Effector memory CD8-positive, alpha-beta T cell (primary cell): Measurements from ENCODE around the gene OSTF1.

Source experiments
- ATAC-seq: fragments of 150-1000 bp; cut with Tn5 transposase; replicated peaks from 2 replicates; pipeline ENCODE4 v1.10.0; 2021; ENCODE audit warnings: mild to moderate bottlenecking, moderate library complexity
- DNase-seq, 3 experiments: peaks; one replicate each; pipeline ENCODE4 v3.0.0; 2021
- H3K27ac Mint-ChIP-seq, 2 donors: one replicate each; pipeline ENCODE4 v1.8.0; 2022; ENCODE audit warnings: mild to moderate bottlenecking in 2 of 2, mixed read lengths in 2 of 2, moderate library complexity in 2 of 2
- H3K27me3 Mint-ChIP-seq, 2 donors: one replicate each; pipeline ENCODE4 v1.8.0; 2022; ENCODE audit warnings: mixed read lengths in 2 of 2
- H3K36me3 Mint-ChIP-seq: one replicate; pipeline ENCODE4 v1.8.0; 2022; ENCODE audit warnings: mild to moderate bottlenecking, moderate library complexity, mixed read lengths; ENCODE audit not compliant: insufficient read depth
- H3K4me1 Mint-ChIP-seq, 2 donors: one replicate each; pipeline ENCODE4 v1.8.0; 2022; ENCODE audit warnings: low read depth in 2 of 2, mixed read lengths in 2 of 2
- H3K4me3 Mint-ChIP-seq, 2 donors: one replicate each; pipeline ENCODE4 v1.8.0; 2022; ENCODE audit warnings: mild to moderate bottlenecking in 2 of 2, mixed read lengths in 2 of 2, moderate library complexity in 2 of 2
- H3K9me3 Mint-ChIP-seq, 2 donors: one replicate each; pipeline ENCODE4 v1.8.0; 2022; ENCODE audit warnings: mixed read lengths in 2 of 2

The OSTF1 gene

DNA sequence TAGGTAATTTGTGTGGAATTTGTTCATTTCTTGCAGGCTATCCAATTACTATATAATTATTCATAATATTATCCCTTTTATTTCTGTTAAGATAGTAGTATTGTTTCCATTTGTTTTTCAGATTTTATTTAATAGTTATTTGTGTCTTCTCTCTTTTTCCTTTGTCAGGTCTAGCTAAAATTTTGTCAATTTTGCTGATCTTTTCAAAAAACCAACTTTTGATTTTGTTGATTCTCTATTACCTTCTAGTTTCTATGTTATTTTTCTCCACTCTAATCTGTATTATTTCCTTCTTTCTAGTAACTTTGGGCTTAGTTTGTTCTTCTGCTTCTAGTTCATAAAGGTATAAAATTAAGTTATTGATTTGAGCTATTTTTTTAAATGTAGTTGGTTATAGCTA is 76.3 kb downstream of the OSTF1 start:
- peaks cover 21% of the 10 kb centered on the region for H3K36me3 Mint-ChIP-seq
- ATAC-seq, result no peak

GRCh38 chr9:75167281-75167680 is 79.0 kb downstream of the OSTF1 start:
- ATAC-seq (no peak), DNase-seq (no peak)
- H3K27me3 Mint-ChIP-seq, result no peaks in the 10 kb centered on the region
- peaks cover 35% of the 10 kb centered on the region for H3K36me3 Mint-ChIP-seq
- H3K9me3 Mint-ChIP-seq, result no peaks in the 10 kb centered on the region
- H3K4me3 Mint-ChIP-seq, result peak overlapping the region in 1 of 2 donors; percentile 9
- peaks cover 13 to 20% of the 10 kb centered on the region in 2 donors for H3K4me1 Mint-ChIP-seq
- H3K27ac Mint-ChIP-seq, result peak overlapping the region; percentile 39 to 55

More for the DNA sequence above, 76.3 kb downstream of the OSTF1 start:
- Mint-ChIP-seq H3K4me3 (no peak overlapping the region), H3K27me3 (no peaks in the 10 kb centered on the region), H3K27ac (no peak overlapping the region), H3K4me1 (peaks cover 13 to 25% of the 10 kb centered on the region in 2 donors), H3K9me3 (no peaks in the 10 kb centered on the region)
- DNase-seq, result no peak

DNA sequence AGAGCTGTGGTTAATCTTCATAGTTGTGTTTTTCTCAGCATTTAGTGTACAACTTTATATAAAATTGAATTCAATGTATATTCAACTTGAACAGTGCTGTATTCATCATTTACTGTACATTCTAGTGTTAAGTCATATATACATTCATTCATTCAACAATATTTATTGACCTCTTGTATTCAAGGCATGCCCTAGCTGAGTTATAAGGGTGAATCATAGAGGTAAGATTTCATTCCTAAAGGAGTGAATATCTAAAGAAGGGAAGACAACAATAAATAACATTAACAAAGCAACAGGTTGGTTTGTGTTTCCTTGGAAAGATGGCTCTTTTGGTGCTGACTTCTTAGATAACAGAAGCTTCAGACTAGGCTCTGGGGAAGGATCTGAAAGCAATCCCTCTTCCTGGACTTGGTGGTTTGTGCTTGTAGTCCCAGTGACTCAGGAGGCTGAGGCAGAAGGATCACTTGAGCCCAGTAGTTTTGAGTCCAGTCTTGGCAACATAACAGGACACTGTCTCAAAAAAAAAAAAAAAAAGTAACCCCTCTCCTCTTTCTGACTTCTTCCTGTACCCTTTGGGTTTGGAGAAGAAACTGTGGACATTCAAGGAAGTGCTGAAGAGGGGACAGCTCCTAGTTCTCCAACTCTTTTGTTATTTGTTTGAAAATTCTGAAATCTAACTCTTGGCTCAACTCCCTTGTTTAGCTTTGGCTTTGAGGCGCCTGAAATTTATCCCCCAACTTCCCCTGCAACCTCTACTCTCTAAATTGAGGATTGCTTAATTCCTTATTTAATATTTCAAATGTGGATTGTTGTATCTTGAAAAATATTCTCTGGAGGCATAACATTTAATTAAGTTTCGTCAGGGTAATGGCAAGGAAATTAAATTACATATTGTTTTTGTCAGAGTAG is 80.2 kb downstream of the OSTF1 start:
- H3K4me1 Mint-ChIP-seq, result peaks cover 18 to 20% of the 10 kb centered on the region in 2 donors
- peak overlapping the region in 1 of 2 donors; percentile 39 for H3K27ac Mint-ChIP-seq
- no peak for ATAC-seq
- H3K4me3 Mint-ChIP-seq, result no peak overlapping the region
- peaks cover 35% of the 10 kb centered on the region for H3K36me3 Mint-ChIP-seq
- H3K27me3 Mint-ChIP-seq, result no peaks in the 10 kb centered on the region
- H3K9me3 Mint-ChIP-seq, result no peaks in the 10 kb centered on the region
- DNase-seq, result no peak

DNA sequence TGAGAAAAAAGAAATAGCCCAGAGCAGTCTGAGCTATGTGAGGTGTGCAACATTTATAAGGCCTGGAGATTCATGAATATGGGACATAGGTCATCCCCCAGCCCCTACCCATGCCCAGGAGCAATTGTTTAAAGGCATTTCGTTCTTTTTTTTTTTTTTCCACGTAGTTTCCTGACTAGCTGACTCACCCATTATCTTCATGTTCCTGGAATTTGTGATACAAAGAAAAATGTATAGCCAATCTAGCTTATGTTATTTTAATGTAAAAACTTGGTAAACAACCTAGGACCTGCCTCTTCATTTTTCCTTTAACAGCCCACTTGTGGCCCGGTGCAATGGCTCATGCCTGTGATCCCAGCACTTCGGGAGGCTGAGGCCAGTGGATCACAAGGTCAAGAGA is 81.3 kb downstream of the OSTF1 start:
- no peak overlapping the region for H3K4me3 Mint-ChIP-seq
- H3K36me3 Mint-ChIP-seq, result peaks cover 35% of the 10 kb centered on the region
- no peak for ATAC-seq
- no peaks in the 10 kb centered on the region for H3K27me3 Mint-ChIP-seq
- peaks cover 18 to 20% of the 10 kb centered on the region in 2 donors for H3K4me1 Mint-ChIP-seq
- no peak for DNase-seq
- no peak overlapping the region for H3K27ac Mint-ChIP-seq
- H3K9me3 Mint-ChIP-seq, result no peaks in the 10 kb centered on the region

DNA sequence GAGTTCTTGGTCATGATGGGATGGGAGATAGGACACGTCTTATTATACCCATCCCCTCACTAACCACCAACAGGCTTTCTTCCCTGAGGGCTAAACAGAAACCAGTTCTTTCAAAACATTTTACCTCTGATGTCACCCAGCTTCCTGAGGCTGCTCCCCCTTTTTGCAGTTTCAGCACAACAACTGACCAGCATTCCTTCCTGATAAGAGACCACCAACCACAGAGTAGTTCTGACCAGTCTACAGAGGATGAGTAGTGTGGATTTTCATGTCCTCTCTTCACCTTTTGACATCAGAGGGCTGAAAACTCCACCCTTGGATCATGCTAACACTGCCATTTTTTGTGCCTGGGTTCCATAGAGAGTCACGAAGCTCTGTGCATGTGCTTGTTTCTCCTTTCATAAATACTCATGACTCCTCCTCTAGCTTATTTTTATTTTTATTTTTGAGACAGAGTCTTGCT is 82.6 kb downstream of the OSTF1 start:
- no peak overlapping the region for H3K4me3 Mint-ChIP-seq
- H3K27ac Mint-ChIP-seq, result peak overlapping the region in 1 of 2 donors; percentile 54
- no peaks in the 10 kb centered on the region for H3K9me3 Mint-ChIP-seq
- no peak for ATAC-seq
- H3K36me3 Mint-ChIP-seq, result peaks cover 29% of the 10 kb centered on the region
- DNase-seq, result no peak
- H3K27me3 Mint-ChIP-seq, result no peaks in the 10 kb centered on the region
- peaks cover 18 to 20% of the 10 kb centered on the region in 2 donors for H3K4me1 Mint-ChIP-seq

DNA sequence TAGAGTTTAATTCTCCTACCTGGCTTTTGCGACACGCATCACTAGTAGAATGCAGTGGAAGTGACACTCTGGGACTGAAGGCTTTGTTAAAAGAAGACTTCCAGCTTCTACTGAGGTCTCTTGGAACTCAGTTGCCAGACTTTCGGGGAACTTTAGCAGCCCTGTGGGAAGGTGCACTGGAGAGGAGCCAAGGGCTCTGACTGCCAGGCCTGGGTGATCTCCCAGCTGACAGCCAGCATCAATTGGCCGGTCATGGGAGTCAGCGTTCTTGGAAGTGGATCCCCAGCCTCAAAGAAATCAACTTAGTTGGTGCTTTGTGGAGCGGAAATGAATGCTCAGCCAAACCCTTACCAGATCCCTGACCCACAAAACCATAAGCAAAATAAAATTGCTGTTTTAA is 87.1 kb downstream of the OSTF1 start:
- no peaks in the 10 kb centered on the region for H3K9me3 Mint-ChIP-seq

DNA sequence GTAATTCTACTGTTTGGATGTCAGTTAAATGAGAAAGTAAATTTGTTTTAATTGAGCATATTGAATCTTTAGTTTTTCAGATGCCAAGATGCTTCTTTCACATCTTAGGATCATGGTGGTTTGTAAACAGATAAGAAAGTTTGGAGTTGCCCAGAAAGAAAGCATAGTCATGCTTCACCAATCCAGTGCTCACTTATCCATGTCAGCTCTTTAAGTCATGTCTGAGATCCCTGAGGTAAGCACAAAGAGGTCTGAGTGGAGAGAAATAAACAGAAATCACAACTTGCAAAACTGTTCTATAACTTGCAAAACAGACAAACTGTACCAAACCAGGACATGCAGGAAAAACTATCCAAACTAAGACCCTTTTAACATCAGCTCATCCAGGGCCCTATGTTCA is 87.7 kb downstream of the OSTF1 start:
- Mint-ChIP-seq H3K4me1 (peaks cover 4 to 7% of the 10 kb centered on the region in 2 donors), H3K27ac (peak overlapping the region; percentile 9 to 55), H3K4me3 (no peak overlapping the region), H3K9me3 (no peaks in the 10 kb centered on the region), H3K36me3 (peaks cover 9% of the 10 kb centered on the region), H3K27me3 (no peaks in the 10 kb centered on the region)
- no peak for DNase-seq
- no peak for ATAC-seq

More for the DNA sequence above, 87.1 kb downstream of the OSTF1 start:
- ATAC-seq (no peak), DNase-seq (no peak)
- Mint-ChIP-seq H3K4me3 (no peak overlapping the region), H3K27me3 (no peaks in the 10 kb centered on the region), H3K36me3 (peaks cover 11% of the 10 kb centered on the region), H3K27ac (peak overlapping the region; percentile 9 to 55), H3K4me1 (peaks cover 4 to 7% of the 10 kb centered on the region in 2 donors)

DNA sequence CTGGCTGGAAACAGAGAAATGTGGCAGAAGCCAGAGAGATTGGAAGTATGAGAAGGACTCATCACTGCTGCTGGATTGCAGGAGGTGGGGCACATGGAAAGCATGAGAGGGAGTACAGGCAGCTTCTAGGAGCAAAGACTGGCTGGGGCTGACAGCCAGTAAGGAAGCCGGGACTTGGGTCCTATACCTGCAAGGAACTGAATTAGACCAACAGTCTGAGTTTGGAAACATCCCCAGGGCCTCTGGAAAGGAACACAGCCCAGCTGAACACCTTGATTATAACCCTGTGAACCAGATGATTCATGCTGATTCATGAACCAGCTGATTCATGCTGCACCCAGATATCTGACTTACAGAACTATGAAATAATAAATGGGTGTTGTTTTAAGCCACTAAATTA is 93.4 kb downstream of the OSTF1 start:
- DNase-seq, result no peak
- Mint-ChIP-seq H3K4me3 (no peak overlapping the region), H3K36me3 (no peaks in the 10 kb centered on the region), H3K27ac (no peak overlapping the region), H3K9me3 (no peaks in the 10 kb centered on the region), H3K4me1 (peaks cover 5 to 10% of the 10 kb centered on the region in 2 donors), H3K27me3 (no peaks in the 10 kb centered on the region)
- no peak for ATAC-seq

DNA sequence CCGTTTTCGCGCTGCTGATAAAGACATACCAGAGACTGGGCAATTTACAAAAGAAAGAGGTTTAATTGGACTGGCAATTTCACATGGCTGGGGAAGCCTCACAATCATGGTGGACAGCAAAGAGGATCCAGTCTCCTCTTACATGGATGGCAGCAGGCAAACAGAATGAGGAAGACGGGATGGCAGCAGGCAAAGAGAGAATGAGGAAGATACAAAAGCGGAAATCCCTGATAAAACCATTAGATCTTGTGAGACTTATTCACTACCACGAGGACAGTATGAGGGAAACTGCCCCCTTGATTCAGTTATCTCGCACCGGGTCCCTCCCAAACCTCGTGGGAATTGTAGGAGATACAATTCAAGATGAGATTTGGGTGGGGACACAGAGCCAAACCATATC is 95.0 kb downstream of the OSTF1 start:
- Mint-ChIP-seq H3K27ac (no peak overlapping the region), H3K36me3 (no peaks in the 10 kb centered on the region), H3K27me3 (no peaks in the 10 kb centered on the region), H3K4me3 (no peak overlapping the region), H3K4me1 (peaks cover 9 to 18% of the 10 kb centered on the region in 2 donors), H3K9me3 (no peaks in the 10 kb centered on the region)
- DNase-seq, result no peak
- ATAC-seq, result no peak

DNA sequence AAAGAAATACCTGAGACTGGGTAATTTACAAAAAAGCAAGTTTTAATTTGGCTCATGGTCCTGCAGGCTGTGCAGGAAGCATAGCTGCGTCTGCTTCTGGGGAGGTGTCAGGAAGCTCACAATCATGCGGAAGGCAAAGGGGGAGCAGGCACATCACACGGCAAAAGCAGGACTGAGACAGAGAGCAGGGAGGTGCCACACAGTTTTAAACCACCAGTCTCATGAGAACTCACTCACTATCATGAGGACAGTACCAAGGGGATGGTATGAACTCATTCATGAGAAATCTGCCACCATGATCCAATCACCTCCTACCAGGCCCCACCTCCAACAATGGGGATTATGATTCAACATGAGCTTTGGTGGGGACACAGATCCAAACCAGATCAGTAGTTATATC is 96.2 kb downstream of the OSTF1 start:
- no peak for ATAC-seq
- H3K4me3 Mint-ChIP-seq, result no peak overlapping the region
- H3K27ac Mint-ChIP-seq, result peak overlapping the region; percentile 17 to 67
- H3K27me3 Mint-ChIP-seq, result no peaks in the 10 kb centered on the region
- no peaks in the 10 kb centered on the region for H3K9me3 Mint-ChIP-seq
- no peak for DNase-seq
- H3K36me3 Mint-ChIP-seq, result no peaks in the 10 kb centered on the region
- peaks cover 9 to 18% of the 10 kb centered on the region in 2 donors for H3K4me1 Mint-ChIP-seq

- Mint-ChIP-seq H3K27me3 (no peaks in the 10 kb centered on the region), H3K9me3 (no peaks in the 10 kb centered on the region), H3K4me3 (no peak overlapping the region), H3K27ac (peak overlapping the region in 1 of 2 donors; percentile 47), H3K36me3 (peaks cover 3% of the 10 kb centered on the region), H3K4me1 (peaks cover 9 to 18% of the 10 kb centered on the region in 2 donors)
- DNase-seq (peak; percentile 27 to 46 (median 31)), ATAC-seq (peak; percentile 81)
Observed at GRCh38 chr9:75185585-75186170, 97.4 kb downstream of the OSTF1 start.

DNA sequence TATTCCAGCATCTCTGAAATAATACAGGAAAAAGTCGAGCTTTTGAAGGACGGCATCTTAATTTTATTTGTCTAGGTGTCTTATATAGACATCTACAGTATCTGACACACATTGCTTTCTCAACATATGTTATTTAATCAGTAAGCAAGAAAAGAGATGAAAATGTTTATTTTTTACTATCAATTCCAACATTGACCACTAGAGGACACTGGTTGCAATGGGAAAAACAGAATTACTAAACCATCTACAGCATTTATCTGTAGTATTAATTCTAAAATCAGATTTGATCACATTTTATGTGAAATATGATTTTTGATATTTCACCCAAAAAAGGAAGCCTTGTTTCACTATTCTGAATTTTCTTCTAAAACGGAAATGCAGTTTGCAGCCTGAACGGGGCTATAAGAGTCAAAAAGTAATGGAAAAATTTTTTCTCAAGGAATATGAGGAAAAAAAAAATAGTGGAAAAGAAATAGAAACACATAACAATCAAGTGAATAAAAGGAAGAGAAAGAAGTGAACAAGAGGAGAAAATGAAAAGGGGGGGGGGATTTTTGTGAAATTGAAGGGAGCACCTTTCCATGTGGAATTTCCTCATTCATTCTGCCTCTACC is 98.6 kb downstream of the OSTF1 start:
- Mint-ChIP-seq H3K4me1 (peaks cover 9 to 18% of the 10 kb centered on the region in 2 donors), H3K27ac (peak overlapping the region in 1 of 2 donors; percentile 64)
- ATAC-seq, result peak; percentile 57

GRCh38 chr9:75188756-75189155 is 100.4 kb downstream of the OSTF1 start:
- no peaks in the 10 kb centered on the region for H3K27me3 Mint-ChIP-seq
- no peak for DNase-seq
- no peak for ATAC-seq

More for the DNA sequence above, 98.6 kb downstream of the OSTF1 start:
- Mint-ChIP-seq H3K9me3 (no peaks in the 10 kb centered on the region), H3K4me3 (no peak overlapping the region), H3K27me3 (no peaks in the 10 kb centered on the region), H3K36me3 (peaks cover 3% of the 10 kb centered on the region)
- DNase-seq, result no peak

More at GRCh38 chr9:75188756-75189155, 100.4 kb downstream of the OSTF1 start:
- H3K36me3 Mint-ChIP-seq, result peaks cover 3% of the 10 kb centered on the region
- H3K4me3 Mint-ChIP-seq, result no peak overlapping the region
- H3K4me1 Mint-ChIP-seq, result peaks cover 9 to 18% of the 10 kb centered on the region in 2 donors
- H3K9me3 Mint-ChIP-seq, result no peaks in the 10 kb centered on the region
- H3K27ac Mint-ChIP-seq, result no peak overlapping the region
